ENCODE results near the gene GNMT.

GRCh38 chr6:42947950-42948349, 12.6 kb upstream of the GNMT start:
- TF ChIP-seq CTBP1 (IDR thresholded peaks at IDR 0.05; ENCODE audit: borderline replicate concordance) (no peak), ZNF23 (CRISPR knock-in tag; IDR thresholded peaks at IDR 0.05) (no peak), BCOR (IDR thresholded peaks at IDR 0.05) (no peak), CEBPB (tag; IDR thresholded peaks at IDR 0.05) (no peak), ZFPM2 (CRISPR knock-in tag; IDR thresholded peaks at IDR 0.05) (no peak), SNAPC5 (CRISPR knock-in tag; IDR thresholded peaks at IDR 0.05) (no peak), GATAD2A (IDR thresholded peaks at IDR 0.05) (no peak), POLR2A (conservative IDR thresholded peaks at IDR 0.05) (no peak), MAZ (CRISPR knock-in tag; conservative IDR thresholded peaks at IDR 0.05 in 1 of 2, IDR thresholded peaks at IDR 0.05 in 1 of 2) (no peak)

Measured in K562 (cell line).